ENCODE data around the gene ITFG1. TPM values are rescaled to one million over a fixed set of nuclear protein-coding genes. Genes with fewer than 3 reads are reported as not detected.

ITFG1 gene
- total RNA-seq, 3 donors from 2014 or later, result 42.3 to 55.2 (median 53.4) TPM

GRCh38 chr16:47136099-47136842 lies 324.6 kb downstream of the ITFG1 start:
- H3K4me1 ChIP-seq, result no peaks in the 10 kb centered on the region
- H3K4me3 ChIP-seq, result no peak overlapping the region
- no peak overlapping the region for H3K27ac ChIP-seq
- no peaks in the 10 kb centered on the region for H3K9me3 ChIP-seq
- H3K27me3 ChIP-seq, result no peaks in the 10 kb centered on the region
- no peak for DNase-seq (ENCODE audit: low spot score in 2 of 2)
- TF ChIP-seq POLR2A (IDR thresholded peaks at IDR 0.05) (no peak), CTCF (IDR thresholded peaks at IDR 0.05) (no peak), POLR2AphosphoS5 (IDR thresholded peaks at IDR 0.05) (no peak)
- no peaks in the 10 kb centered on the region for H3K36me3 ChIP-seq
- intact Hi-C loops (cut with DNase I; ENCODE audit: low total_unique reads), result no loop called here

GRCh38 chr16:47134550-47134949 lies 326.3 kb downstream of the ITFG1 start:
- DNase-seq (ENCODE audit: low spot score in 2 of 2), result no peak
- Histone ChIP-seq H3K4me1 (no peaks in the 10 kb centered on the region), H3K27ac (no peak overlapping the region), H3K4me3 (no peak overlapping the region), H3K9me3 (no peaks in the 10 kb centered on the region), H3K36me3 (no peaks in the 10 kb centered on the region), H3K27me3 (no peaks in the 10 kb centered on the region)
- no peak for TF ChIP-seq POLR2AphosphoS5 (IDR thresholded peaks at IDR 0.05)
- no peak for TF ChIP-seq POLR2A (IDR thresholded peaks at IDR 0.05)
- TF ChIP-seq CTCF (IDR thresholded peaks at IDR 0.05), result no peak
- intact Hi-C loops (cut with DNase I; ENCODE audit: low total_unique reads), result no loop called here

- H3K4me3 ChIP-seq, result no peak overlapping the region
- DNase-seq (ENCODE audit: low spot score in 2 of 2), result no peak
- no peak overlapping the region for H3K27ac ChIP-seq
- intact Hi-C loops (cut with DNase I; ENCODE audit: low total_unique reads), result no loop called here
- no peaks in the 10 kb centered on the region for H3K36me3 ChIP-seq
- H3K27me3 ChIP-seq, result no peaks in the 10 kb centered on the region
- H3K4me1 ChIP-seq, result no peaks in the 10 kb centered on the region
- H3K9me3 ChIP-seq, result no peaks in the 10 kb centered on the region
- TF ChIP-seq CTCF (IDR thresholded peaks at IDR 0.05), result no peak
- TF ChIP-seq POLR2A (IDR thresholded peaks at IDR 0.05), result no peak
- TF ChIP-seq POLR2AphosphoS5 (IDR thresholded peaks at IDR 0.05), result no peak
Measured at GRCh38 chr16:47132308-47132707, 328.6 kb downstream of the ITFG1 start.

- no peaks in the 10 kb centered on the region for H3K27me3 ChIP-seq
- no peak overlapping the region for H3K4me3 ChIP-seq
- no peak overlapping the region for H3K27ac ChIP-seq
- no peaks in the 10 kb centered on the region for H3K36me3 ChIP-seq
- H3K4me1 ChIP-seq, result no peaks in the 10 kb centered on the region
- intact Hi-C loops (cut with DNase I; ENCODE audit: low total_unique reads), result no loop called here
- TF ChIP-seq POLR2A (IDR thresholded peaks at IDR 0.05) (no peak), POLR2AphosphoS5 (IDR thresholded peaks at IDR 0.05) (no peak), CTCF (IDR thresholded peaks at IDR 0.05) (no peak)
- DNase-seq (ENCODE audit: low spot score in 2 of 2), result no peak
- no peaks in the 10 kb centered on the region for H3K9me3 ChIP-seq
Measured at GRCh38 chr16:47129755-47130435, 331.0 kb downstream of the ITFG1 start.

GRCh38 chr16:47127541-47127940 lies 333.3 kb downstream of the ITFG1 start:
- H3K4me1 ChIP-seq, result no peaks in the 10 kb centered on the region
- no peak overlapping the region for H3K4me3 ChIP-seq
- DNase-seq (ENCODE audit: low spot score in 2 of 2), result no peak
- H3K27me3 ChIP-seq, result no peaks in the 10 kb centered on the region
- no peaks in the 10 kb centered on the region for H3K36me3 ChIP-seq
- no peaks in the 10 kb centered on the region for H3K9me3 ChIP-seq
- TF ChIP-seq POLR2A (IDR thresholded peaks at IDR 0.05), result no peak
- TF ChIP-seq CTCF (IDR thresholded peaks at IDR 0.05), result no peak
- no peak for TF ChIP-seq POLR2AphosphoS5 (IDR thresholded peaks at IDR 0.05)
- no peak overlapping the region for H3K27ac ChIP-seq
- intact Hi-C loops (cut with DNase I; ENCODE audit: low total_unique reads), result no loop called here

All from breast epithelium (tissue), 4 donors.